A673 (cell line): Measurements from ENCODE around the gene RHEB.

Source experiments
- CTCF ChIP-seq: fragments of 300-800, 200-600 bp; sonication (generic); conservative IDR thresholded peaks from 2 replicates; pipeline ENCODE4 v1.5.1; 2017; ENCODE audit warnings: low read depth, mild to moderate bottlenecking, antibody characterized with exemption, low read length, moderate library complexity, mixed read lengths
- EZH2 ChIP-seq: fragments of 200-600 bp; sonication (generic); IDR thresholded peaks from 2 replicates; pipeline ENCODE4 v1.6.1; 2017; ENCODE audit warnings: borderline replicate concordance, low read depth, mild to moderate bottlenecking, mixed read lengths, antibody characterized with exemption, low read length; ENCODE audit not compliant: poor library complexity, severe bottlenecking

DNA sequence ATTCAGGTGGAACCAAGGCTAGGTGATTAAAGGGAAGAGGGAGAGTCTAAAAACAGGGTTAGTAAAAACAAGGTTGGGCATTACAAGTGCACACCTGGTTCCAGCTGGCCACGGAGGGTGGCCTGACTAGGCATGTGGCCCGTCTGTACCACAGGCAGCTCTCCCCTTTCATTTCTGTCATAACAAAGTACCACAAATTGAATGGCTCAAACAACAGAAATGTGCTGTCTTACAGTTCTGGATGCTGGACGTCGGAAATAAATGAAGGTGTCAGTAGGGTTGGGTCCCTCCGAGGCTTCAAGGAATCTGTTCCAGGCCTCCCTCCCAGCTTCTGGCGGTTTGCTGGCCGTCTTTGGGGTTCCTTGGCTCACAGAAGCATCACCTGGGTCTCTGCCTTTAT, 96.5 kb downstream of the RHEB start:
- TF ChIP-seq CTCF (no peak), EZH2 (no peak)
